OCI-M2 (cell line): ENCODE data around the gene ATRNL1.

ENCODE experiments used
- DNase-seq: peaks from one replicate; lab custom pipeline; 2025; ENCODE audit not compliant: unreplicated experiment; lab: John Stamatoyannopoulos, UW

The ATRNL1 gene

GRCh38 chr10:115572740-115573455 lies 479.7 kb downstream of the ATRNL1 start:
- no peak for DNase-seq

- DNase-seq: no peak
Observed at GRCh38 chr10:115580239-115580638, 487.1 kb downstream of the ATRNL1 start.

GRCh38 chr10:115593060-115593459 lies 499.9 kb downstream of the ATRNL1 start:
- DNase-seq: no peak

- DNase-seq: no peak
Observed at GRCh38 chr10:115604627-115605026, 511.5 kb downstream of the ATRNL1 start.

GRCh38 chr10:115606086-115606485 lies 512.9 kb downstream of the ATRNL1 start:
- no peak for DNase-seq

GRCh38 chr10:115606741-115607140 lies 513.6 kb downstream of the ATRNL1 start:
- no peak for DNase-seq

GRCh38 chr10:115624448-115624847 lies 531.3 kb downstream of the ATRNL1 start:
- DNase-seq: no peak

- DNase-seq: no peak
Observed at GRCh38 chr10:115628616-115629015, 535.5 kb downstream of the ATRNL1 start.

- no peak for DNase-seq
Observed at GRCh38 chr10:115638246-115638645, 545.1 kb downstream of the ATRNL1 start.

GRCh38 chr10:115649217-115649616 lies 556.1 kb downstream of the ATRNL1 start:
- DNase-seq: no peak

GRCh38 chr10:115653473-115653872 lies 560.3 kb downstream of the ATRNL1 start:
- DNase-seq: no peak

GRCh38 chr10:115654961-115655360 lies 561.8 kb downstream of the ATRNL1 start:
- DNase-seq: no peak

GRCh38 chr10:115657161-115657860 lies 564.1 kb downstream of the ATRNL1 start:
- no peak for DNase-seq

GRCh38 chr10:115659616-115660015 lies 566.5 kb downstream of the ATRNL1 start:
- no peak for DNase-seq

- no peak for DNase-seq
Observed at GRCh38 chr10:115660391-115660790, 567.2 kb downstream of the ATRNL1 start.

GRCh38 chr10:115662422-115662821 lies 569.3 kb downstream of the ATRNL1 start:
- no peak for DNase-seq

- no peak for DNase-seq
Observed at GRCh38 chr10:115665549-115665948, 572.4 kb downstream of the ATRNL1 start.

- DNase-seq: no peak
Observed at GRCh38 chr10:115674496-115674895, 581.3 kb downstream of the ATRNL1 start.

GRCh38 chr10:115696747-115697146 lies 603.6 kb downstream of the ATRNL1 start:
- DNase-seq: no peak

GRCh38 chr10:115706026-115706425 lies 612.9 kb downstream of the ATRNL1 start:
- DNase-seq: no peak

GRCh38 chr10:115706488-115707076 lies 613.4 kb downstream of the ATRNL1 start:
- no peak for DNase-seq

GRCh38 chr10:115710136-115710535 lies 617.0 kb downstream of the ATRNL1 start:
- DNase-seq: no peak
